NCI-H1105 treated with DMSO at 0.1 percent for 48 hours (cell line): ENCODE measurements around the gene C21orf91.

Experiments used
- DNase-seq: peaks from one replicate; lab custom pipeline; 2025; lab: John Stamatoyannopoulos, UW

Gene C21orf91

DNA sequence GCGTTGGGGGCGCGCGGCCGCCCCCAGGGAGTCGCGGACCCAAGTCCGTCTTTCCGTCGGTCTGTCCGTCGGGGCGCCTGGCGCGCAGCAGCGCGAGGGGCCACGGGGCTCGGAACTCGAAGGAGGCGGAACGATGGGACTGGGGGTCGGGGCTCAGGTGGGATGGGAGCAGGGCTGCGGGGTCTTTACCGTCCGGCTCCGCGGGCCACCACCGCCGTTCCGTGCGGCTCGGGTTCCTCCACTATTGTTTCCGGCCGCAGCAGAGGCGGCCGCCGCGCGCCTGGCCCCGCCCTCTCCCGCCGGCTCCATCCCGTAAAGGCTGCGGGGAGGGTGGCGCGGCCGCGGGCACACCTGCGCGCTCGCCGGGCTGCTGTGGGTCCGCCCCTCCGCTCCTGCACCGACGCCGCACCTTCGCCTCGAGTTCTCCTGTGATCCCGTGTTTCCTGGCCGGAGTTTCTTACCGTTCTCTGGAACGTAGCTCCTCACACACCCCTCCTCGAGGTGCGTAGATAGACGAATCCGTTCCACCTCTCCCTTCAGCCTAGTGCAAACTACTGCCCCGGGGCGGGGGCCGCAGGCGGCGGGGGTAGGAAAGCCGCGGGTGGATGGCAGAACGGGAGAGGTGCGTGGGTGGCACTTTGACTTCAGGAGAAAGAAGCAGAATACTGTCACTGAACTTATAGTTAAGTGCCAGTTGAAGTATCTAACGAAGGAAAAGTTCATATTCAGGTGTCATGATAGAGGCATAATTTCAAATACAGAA is at the start of gene C21orf91:
Gene C21orf91, minus strand, starts transcription at position 243 of the 763 bp plus-strand sequence. CDS start 1,038 bp downstream, outside the sequence.
- DNase-seq, result peak; percentile 88

- DNase-seq, result no peak
Observed at GRCh38 chr21:17866590-17866989, 47.4 kb upstream of the C21orf91 start.

DNA sequence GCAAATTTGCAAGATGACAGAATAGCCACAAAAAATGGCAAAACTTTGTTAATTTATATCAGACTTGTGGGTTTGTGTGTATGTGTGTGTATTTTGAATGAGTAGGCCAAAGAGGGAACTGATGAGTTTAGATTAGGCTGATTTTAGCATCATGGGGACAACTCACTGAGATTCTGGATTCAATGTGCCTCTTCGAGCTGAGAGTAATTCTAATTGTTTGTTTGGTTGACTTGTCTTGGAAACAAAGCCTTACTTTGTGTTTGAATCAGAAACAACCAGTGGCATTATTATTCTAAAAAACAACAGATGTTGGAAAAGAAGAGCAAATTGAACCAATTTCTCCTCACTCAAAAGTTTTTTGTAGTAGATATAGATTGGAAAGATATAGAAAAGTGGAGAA is 40.5 kb upstream of the C21orf91 start:
- DNase-seq, result no peak

DNA sequence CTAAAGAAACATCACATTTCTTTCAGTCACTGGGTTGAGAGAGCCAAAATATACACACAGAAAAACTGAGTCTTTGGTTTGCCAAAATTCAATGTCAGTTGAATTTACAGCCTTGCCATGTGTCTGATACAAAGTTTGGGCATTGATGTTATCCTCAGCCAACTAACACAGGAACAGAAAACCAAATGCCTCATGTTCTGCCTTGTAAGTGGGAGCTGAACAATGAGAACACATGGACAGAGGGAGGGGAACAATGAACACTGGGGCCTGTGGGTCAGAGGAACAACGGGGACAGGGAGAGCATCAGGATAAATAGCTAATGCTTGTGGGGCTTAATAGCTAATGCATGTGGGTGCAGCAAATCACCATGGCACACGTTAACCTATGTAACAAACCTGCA is 39.6 kb upstream of the C21orf91 start:
- DNase-seq, result no peak

GRCh38 chr21:17854745-17855144 is 35.6 kb upstream of the C21orf91 start:
- DNase-seq, result no peak

GRCh38 chr21:17853393-17854275 is 34.5 kb upstream of the C21orf91 start:
- no peak for DNase-seq

- no peak for DNase-seq
Observed at GRCh38 chr21:17848228-17848627, 29.1 kb upstream of the C21orf91 start.

DNA sequence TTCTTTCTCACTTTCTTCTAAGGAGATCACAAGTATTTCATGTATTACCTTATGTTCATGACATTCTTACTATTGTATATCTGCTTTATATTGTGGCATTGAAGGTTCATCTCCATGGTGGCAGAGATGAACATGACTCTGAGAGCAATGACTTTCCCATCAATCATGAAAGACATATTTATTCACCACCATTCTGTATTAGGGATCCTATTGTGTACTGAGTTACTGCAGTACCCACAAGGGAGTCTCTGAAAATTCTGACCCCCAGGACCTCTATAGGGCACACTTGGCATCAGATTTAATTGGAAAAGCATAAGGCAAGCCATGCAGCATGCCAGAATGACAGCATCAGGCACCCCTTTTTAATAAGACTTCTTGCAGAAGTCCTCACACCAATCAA is 21.9 kb upstream of the C21orf91 start:
- DNase-seq, result no peak

DNA sequence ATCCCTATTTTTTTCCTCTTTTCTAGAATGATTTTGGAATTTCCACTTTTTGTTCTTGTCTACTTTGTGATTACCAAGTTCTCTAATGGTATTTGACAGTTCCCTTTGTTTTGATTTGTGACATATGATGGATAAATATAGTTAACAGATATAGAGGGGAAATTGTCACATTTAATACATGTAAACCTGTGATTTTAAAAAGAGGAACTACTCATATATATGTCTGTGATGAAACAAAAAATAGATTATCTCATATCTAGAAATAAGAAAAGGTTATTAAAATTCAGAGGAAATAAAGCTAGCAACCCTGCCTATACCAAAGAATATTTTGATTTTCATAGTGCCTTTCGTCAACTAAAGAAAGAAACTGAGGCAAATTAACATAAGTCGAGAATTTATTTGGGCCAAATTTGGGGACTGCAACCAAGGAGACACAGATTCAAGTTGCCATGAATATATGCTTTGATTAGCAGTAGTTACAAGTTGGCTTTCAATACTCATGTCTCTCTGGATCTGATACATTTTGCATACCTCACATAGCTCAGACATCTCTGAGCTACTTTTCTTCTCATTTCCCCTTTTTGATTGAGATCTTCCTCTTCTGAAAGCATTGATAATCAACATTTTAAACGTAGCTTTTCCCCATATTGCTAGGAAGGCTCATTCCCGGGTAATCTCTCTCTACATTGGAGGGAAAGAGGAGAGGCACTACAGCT is 15.6 kb upstream of the C21orf91 start:
- no peak for DNase-seq

DNA sequence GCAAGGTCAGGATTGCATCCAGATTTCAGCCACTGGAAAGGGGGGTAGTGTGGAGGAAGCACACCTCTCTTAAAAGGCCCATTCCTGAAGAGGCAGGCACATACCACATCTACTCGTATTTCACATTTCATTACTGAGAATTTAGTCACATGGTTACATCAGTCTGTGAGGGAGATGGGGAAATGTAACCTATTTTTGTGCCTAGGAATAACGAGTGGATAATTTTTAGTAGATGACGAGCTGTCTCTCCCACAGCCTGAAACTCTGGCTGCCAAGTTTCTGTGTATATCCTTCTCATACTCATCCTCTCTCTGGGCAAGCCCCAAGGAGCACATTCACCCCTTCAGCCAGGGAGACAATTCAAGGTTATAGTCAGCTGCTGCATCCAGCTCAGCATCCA is 10.3 kb upstream of the C21orf91 start:
- no peak for DNase-seq

- DNase-seq, result no peak
Observed at GRCh38 chr21:17828223-17828622, 9.1 kb upstream of the C21orf91 start.

DNA sequence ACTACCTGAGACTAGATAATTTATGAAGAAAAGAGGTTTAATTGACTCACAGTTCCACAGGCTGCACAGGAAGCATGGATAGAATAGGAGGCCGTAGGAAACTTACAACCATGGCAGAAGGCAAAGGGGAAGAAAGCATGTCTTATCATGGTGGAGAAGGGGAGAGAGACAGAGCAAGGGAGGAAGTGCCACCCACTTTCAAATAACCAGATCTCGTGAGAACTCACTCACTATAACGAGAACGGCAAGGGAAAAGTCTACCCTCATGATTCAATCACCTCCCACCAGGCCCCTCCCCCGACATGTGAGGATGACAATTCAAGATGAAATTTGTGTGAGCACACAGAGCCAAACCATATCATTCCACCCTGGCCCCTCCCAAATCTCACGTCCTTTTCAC is 4.7 kb upstream of the C21orf91 start:
- no peak for DNase-seq

- no peak for DNase-seq
Observed at GRCh38 chr21:17821121-17821520, 2.0 kb upstream of the C21orf91 start.

- peak; percentile 84 for DNase-seq
Observed at GRCh38 chr21:17819877-17820229, 697 bp upstream of the C21orf91 start.

DNA sequence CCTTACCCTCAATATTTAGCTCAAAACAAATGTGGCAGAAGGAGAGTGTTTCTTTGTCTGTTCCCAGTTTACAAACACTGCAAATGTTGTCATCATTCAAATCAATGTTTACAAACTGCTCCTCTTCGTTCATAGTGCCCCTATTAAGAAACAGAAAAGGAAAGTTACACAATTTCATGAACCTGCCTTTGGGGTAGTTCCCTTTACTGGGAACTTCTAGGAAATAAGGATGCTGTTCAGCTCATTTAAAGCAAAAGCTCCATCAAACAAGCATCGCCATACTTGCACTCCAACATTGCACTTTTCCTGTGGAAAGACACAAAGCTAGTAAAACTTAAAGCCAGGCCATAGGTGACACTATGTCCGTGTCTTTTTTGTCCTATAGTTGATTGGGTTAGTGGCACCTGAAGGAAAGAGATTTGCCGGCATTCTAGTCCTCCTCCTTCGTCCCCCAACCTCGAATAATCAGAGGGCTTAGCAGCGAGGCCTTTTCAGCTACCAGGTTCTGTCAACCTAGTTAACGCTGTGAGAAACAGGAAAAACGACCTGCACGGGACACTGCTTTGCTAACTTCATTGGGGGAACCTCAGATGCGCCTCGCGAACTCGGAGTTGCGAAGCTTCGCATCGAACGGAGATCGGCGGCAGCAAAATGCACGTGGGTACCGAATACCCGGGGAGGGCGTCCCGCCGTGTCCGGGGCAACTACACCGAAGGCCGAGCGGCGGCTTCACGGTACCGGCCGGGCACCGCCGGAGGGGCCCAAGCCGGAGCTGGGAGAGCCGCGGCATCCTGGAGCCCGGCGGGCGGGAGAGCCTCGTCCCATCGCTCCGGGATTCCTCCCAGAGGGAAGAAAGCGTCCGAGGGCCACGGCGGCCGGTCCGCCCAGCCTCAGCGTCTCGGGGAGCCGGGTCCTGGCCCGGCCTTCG is 706 bp downstream of the C21orf91 start:
- peak; percentile 47 for DNase-seq

DNA sequence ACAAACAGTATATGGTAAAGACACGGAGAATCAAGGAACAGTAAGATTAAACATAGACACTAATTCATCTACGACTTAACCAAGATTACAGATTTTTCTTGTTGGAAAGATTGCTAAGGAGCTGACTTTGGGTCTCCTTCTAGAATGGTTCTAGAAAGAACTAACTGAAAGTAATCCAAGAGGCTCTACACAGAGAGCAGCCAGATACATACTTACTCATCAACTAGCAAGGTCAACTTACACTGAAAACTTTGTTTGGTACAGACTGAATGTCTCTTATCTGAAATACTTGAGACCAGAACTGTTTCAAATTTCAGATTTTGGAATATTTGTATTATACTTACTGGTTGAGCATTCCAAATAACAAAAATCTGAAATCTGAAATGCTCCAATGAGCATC is 5.8 kb downstream of the C21orf91 start:
- DNase-seq, result no peak

DNA sequence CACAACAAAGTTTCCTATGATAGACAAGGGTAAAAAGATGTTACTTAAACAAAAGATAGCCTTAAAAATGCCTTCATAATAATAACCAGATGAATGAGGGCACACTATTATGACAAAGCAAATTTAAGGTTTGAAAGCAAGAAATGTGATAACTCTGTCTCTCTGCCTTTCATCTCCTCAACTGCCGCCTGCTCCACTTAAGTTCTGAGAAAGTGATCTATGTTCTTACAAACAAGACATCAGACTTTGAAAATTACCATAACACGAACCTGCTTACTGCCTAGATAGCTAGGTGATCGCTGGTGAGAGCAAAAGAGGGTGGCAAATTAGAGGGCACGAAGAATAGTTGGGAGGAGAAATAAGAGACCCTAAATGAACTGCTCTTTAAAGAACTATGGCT is 13.2 kb downstream of the C21orf91 start:
- DNase-seq, result no peak

DNA sequence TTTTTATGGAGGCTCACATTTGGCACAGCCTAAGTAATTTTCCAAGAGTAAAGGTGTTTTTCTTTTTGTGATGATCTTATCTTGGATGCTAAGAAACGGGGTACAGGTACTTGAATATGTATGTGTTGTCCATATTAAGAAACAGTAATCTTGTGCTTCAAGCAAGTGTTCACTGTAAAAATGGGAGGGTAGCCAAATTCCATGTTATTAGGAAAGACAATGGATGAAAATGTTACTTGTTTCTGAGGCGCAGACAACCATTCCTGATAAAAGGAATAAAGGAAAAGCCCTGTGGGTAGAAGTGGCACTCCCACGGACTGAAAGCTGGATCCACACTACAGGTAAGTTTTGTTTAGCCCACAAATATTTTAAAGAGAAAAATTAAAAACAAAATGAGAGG is 15.6 kb downstream of the C21orf91 start:
- DNase-seq, result no peak

- no peak for DNase-seq
Observed at GRCh38 chr21:17802572-17802971, 16.6 kb downstream of the C21orf91 start.

- no peak for DNase-seq
Observed at GRCh38 chr21:17799414-17800164, 19.6 kb downstream of the C21orf91 start.

- no peak for DNase-seq
Observed at GRCh38 chr21:17798796-17799195, 20.4 kb downstream of the C21orf91 start.
